ENCODE measurements around the gene RPL22L1.
"Not testable (repeated sequence)": the region's sequence is repeated elsewhere in the genome, so short reads cannot be mapped to it uniquely, and the experiment has no call there.

DNA sequence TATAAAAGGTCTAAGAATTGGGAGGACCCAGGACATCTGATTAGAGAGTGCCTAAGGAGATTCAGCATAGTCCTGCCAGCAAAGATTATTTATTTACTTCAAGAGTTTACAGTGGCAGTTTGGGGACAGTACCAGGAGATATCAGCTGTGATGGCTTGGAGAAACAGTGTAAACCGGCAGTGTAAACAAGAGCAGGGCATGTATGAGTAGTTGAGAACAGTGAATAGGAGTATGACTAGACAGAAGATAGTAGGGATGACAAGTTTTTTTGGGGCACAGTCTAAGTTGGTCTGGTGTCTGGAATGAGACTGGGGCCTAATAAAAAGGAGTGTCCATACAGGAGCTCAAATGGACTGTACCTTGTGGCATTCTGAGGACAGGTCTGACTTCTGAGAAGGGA lies 51.7 kb downstream of the RPL22L1 start:
- TF ChIP-seq EZH2 (IDR thresholded peaks at IDR 0.05; ENCODE audit: insufficient read depth, poor library complexity, severe bottlenecking); EZH2phosphoT487 (IDR thresholded peaks at IDR 0.05; ENCODE audit: insufficient read depth, low read depth): not testable (repeated sequence)

All from GM23248 (cell line).